Measurements from ENCODE around the gene CARTPT.

The CARTPT gene

DNA sequence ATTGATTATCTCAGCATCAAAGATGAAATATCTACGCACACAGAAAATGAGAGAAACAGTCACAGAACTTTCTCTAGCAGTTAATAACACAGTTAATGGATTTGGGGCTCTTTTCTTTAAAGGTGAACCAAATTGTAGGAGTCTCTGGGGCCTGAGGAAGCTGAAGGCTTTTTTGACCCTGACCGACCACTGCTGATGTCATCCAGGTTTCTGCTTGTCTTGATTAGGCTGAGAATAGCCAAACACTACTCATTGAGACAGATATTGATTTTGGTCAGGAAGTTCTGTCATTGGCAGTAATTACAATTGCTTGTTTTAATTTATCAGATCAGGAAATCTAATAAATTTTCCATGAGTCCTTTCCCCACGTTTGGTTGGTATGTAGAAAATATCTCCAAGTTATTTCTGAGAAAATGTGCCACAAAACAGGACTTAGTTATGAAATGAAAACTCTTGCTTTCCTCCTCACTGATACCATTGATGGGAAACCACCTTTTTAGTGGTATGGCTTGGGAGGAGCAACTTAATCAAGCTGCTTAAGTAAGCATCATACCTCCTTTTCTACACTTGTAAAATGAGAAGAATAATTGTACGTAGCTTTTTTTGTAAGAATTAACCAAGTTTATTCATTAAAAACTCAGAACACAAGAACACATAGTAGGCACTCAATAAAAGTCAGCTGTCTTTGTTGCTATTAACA lies 19.7 kb downstream of the CARTPT start:
- no peak for DNase-seq

- no peak for DNase-seq
Observed at GRCh38 chr5:71740015-71740753, 21.1 kb downstream of the CARTPT start.

- DNase-seq, result no peak
Observed at GRCh38 chr5:71743155-71743554, 24.1 kb downstream of the CARTPT start.

GRCh38 chr5:71744009-71744790 lies 25.1 kb downstream of the CARTPT start:
- DNase-seq, result no peak

DNA sequence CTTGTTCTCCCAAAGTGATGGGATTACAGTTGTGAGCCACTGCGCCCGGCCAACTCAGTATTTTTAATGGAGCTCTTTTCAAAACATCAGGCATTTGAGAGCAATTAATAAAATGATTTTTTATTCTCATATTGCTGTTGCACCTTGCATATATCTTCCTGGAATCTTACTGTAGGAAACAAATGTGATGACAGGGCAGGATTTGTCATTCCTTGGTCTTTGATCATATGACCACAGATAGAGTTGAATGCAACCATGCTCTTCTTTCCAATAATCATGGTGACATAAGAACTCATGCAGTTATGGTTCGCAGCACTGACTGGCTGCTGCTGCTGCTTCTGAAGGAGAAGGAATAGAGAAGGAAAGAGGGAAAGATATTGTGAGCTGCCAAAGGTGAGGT lies 28.1 kb downstream of the CARTPT start:
- no peak for DNase-seq

- no peak for DNase-seq
Observed at GRCh38 chr5:71748360-71748759, 29.3 kb downstream of the CARTPT start.

DNA sequence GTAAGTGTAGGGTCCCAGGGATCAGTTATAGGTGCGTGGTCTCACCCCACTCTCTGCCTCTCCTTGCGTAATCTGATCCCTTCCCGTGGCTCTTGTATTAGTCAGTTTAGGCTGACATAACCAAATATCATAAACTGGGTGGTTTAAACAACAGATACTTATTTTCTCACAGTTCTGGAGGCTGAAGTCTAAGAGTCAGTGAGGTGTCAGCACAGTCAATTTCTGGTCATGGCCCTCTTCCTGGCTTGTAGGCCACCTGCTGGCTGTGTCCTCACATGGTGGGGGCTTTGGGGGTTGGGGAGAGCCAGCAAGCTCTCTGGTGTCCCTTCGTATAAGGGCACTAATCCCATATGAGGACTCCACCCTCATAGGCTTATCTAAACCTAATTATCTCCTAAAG lies 32.3 kb downstream of the CARTPT start:
- DNase-seq, result no peak

DNA sequence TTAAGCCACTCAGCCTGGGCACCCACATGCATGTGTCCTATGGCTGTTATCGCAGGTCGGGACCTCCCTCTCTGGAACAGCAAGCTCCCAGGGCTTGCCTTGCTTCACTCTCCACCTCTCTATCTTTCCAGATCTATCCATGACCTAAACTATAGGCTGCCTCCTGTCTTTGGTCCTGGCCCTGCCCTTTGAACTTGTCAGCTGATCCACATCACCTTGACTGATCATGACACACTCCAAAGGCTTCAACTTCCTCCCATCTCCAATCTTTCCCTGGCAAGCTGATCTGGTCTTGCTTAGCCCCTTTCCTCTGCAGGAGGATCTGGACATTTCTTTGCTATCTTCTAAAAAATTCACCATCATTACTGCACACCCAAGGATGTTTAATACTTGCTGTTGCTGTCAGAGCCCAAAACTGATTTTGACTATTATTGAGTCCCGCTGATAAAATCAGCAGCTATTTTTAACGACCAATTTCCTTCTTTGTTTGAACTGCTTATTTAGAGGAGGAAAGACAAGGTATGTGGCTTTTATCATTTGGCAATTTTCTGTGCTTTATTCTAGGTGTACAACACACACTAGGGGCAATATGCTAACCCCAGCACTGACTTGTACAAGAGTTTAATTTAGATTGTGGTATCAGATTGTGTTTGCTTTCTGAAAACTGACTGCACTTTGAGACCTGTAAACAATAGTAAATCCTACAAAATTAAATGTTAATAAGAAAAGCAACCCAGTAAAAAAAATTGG lies 33.5 kb downstream of the CARTPT start:
- DNase-seq, result no peak

GRCh38 chr5:71757590-71758543 lies 38.8 kb downstream of the CARTPT start:
- DNase-seq, result no peak

- DNase-seq, result no peak
Observed at GRCh38 chr5:71762826-71763225, 43.8 kb downstream of the CARTPT start.

GRCh38 chr5:71767661-71768060 lies 48.6 kb downstream of the CARTPT start:
- no peak for DNase-seq

DNA sequence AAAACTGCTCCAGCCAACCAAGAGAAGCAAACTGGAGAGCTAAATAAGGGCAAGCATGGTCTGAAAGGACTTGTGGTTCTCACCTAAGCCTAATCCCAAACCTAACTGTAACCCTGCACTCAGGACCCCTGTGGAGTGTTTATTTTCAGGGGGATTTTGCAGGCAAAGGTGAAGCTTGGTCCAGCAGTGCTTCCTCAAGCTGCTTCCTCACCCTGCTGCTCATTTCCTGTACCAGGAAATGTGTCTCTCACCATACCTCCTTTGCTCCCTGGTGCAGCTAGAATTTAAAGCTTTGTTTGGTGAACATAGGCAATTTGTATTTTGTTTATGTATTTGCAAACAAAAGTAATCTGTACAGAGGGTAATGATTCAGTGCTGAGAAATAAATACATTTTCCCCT lies 50.2 kb downstream of the CARTPT start:
- no peak for DNase-seq

- DNase-seq, result no peak
Observed at GRCh38 chr5:71770381-71770780, 51.3 kb downstream of the CARTPT start.

All from T-helper 9 cell (primary cell).